Measurements from ENCODE around the gene ARL17B.
"Not testable (repeated sequence)": the region's sequence is repeated elsewhere in the genome, so short reads cannot be mapped to it uniquely, and the experiment has no call there.

- TF ChIP-seq, protein P1, sequence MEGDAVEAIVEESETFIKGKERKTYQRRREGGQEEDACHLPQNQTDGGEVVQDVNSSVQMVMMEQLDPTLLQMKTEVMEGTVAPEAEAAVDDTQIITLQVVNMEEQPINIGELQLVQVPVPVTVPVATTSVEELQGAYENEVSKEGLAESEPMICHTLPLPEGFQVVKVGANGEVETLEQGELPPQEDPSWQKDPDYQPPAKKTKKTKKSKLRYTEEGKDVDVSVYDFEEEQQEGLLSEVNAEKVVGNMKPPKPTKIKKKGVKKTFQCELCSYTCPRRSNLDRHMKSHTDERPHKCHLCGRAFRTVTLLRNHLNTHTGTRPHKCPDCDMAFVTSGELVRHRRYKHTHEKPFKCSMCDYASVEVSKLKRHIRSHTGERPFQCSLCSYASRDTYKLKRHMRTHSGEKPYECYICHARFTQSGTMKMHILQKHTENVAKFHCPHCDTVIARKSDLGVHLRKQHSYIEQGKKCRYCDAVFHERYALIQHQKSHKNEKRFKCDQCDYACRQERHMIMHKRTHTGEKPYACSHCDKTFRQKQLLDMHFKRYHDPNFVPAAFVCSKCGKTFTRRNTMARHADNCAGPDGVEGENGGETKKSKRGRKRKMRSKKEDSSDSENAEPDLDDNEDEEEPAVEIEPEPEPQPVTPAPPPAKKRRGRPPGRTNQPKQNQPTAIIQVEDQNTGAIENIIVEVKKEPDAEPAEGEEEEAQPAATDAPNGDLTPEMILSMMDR (IDR thresholded peaks at IDR 0.05), result peak in 6 of 12 donors; percentile 8 to 51 (median 34)
- TF ChIP-seq POLR2A (IDR thresholded peaks at IDR 0.05), result not testable (repeated sequence)
These were observed 101.5 kb downstream of the ARL17B start for GRCh38 chr17:46259845-46260661.

Data from heart left ventricle (tissue), 13 donors.